ENCODE data around the gene SAP30L. TPM values are rescaled to one million over a fixed set of nuclear protein-coding genes. Genes with fewer than 3 reads are reported as not detected.

The SAP30L gene
- total and polyA plus RNA-seq, 2 of the 13 experiments (the other 11 are each of a cell fraction or from before 2014, with no cell fraction given), result 27.9 to 37.2 TPM

DNA sequence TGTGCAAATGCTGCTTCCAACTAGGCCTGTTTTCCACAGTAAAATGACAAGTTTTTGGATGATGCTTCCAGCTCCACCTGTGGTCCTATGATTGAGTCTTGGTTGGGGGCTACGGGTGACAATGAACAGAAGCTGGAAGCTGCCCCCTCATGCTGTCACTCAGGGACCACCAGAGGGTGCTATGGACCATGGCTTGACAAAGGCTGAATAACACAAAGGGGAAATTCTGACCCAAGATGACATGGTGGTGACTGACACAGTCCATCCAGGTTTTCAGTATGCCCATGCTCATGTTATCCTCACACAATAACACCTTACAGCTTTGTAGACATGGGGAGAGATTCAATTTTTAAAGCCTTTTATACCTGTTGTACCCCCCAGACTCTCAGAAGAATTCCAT is 23.9 kb upstream of the SAP30L start:
- intact Hi-C loops (cut with micrococcal nuclease; ENCODE audit: unreplicated experiment) (loop anchor here (1.0 to 2.0 kb wide), 4 partner anchors 23 to 189 kb away; partner anchors contain the start of gene SAP30L), in situ Hi-C loops (cut with HindIII; ENCODE audit: extremely low pct_ligation_motif_present, low pct_unique_long_range_greater_than_20kb) (no loop called here)
- Histone ChIP-seq H3K9ac (ENCODE audit: insufficient read depth, low read depth, low read length) (no peak overlapping the region), H3K27me3 (ENCODE audit: control insufficient read depth in 1 of 2, insufficient read depth in 2 of 2, low read length in 2 of 2) (no peaks in the 10 kb centered on the region), H3K79me2 (ENCODE audit: insufficient read depth, low read length) (no peaks in the 10 kb centered on the region), H3K27ac (ENCODE audit: extremely low read length, insufficient read depth, low read length) (no peak overlapping the region), H2AFZ (ENCODE audit: low read length) (no peak overlapping the region), H3K9me3 (ENCODE audit: low read length) (no peaks in the 10 kb centered on the region), H3K4me2 (ENCODE audit: low read depth, low read length) (no peak overlapping the region), H3K4me3 (replicated peaks in 1 of 3; ENCODE audit: insufficient read depth in 1 of 3, low read depth in 2 of 3, low read length in 3 of 3) (no peak overlapping the region), H3K36me3 (replicated peaks in 1 of 2; ENCODE audit: control insufficient read depth in 1 of 2, insufficient read depth in 2 of 2, low read length in 2 of 2) (no peaks in the 10 kb centered on the region; a peak in 1 of 5 replicates), H4K20me1 (ENCODE audit: insufficient read depth, low read length) (no peaks in the 10 kb centered on the region), H3K4me1 (ENCODE audit: insufficient read depth, low read length) (no peaks in the 10 kb centered on the region)
- DNase-seq (ENCODE audit: low spot score), result peak; percentile 53
- peak; percentile 53 for FAIRE-seq
- ATAC-seq, result peak; percentile 93
- 50% methylated on average over 1 of the region's 1 CpG for WGBS (ENCODE audit: low lambda C conversion rate)
- CTCF ChIA-PET (ENCODE audit: low intra/inter-chr PET ratio, low total read pairs), result interaction anchor here (0.6 to 1.9 kb wide), 4 partner anchors 46 to 218 kb away, joined by 3 to 8 read pairs (median 4); no protein-coding TSS in a partner anchor
- no TSS peak for BruUV-seq (replicated peaks)
- POLR2A ChIA-PET, result no interaction called here
- TF ChIP-seq, protein P1, sequence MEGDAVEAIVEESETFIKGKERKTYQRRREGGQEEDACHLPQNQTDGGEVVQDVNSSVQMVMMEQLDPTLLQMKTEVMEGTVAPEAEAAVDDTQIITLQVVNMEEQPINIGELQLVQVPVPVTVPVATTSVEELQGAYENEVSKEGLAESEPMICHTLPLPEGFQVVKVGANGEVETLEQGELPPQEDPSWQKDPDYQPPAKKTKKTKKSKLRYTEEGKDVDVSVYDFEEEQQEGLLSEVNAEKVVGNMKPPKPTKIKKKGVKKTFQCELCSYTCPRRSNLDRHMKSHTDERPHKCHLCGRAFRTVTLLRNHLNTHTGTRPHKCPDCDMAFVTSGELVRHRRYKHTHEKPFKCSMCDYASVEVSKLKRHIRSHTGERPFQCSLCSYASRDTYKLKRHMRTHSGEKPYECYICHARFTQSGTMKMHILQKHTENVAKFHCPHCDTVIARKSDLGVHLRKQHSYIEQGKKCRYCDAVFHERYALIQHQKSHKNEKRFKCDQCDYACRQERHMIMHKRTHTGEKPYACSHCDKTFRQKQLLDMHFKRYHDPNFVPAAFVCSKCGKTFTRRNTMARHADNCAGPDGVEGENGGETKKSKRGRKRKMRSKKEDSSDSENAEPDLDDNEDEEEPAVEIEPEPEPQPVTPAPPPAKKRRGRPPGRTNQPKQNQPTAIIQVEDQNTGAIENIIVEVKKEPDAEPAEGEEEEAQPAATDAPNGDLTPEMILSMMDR (CRISPR knock-in tag; IDR thresholded peaks at IDR 0.05), result peak; percentile 75
- TF ChIP-seq RAD21 (CRISPR knock-in tag; IDR thresholded peaks at IDR 0.05) (peak; percentile 62; the same call in 1 of the 2 replicates), STAG1 (CRISPR knock-in tag; IDR thresholded peaks at IDR 0.05) (peak; percentile 82), SMC3 (IDR thresholded peaks at IDR 0.05; ENCODE audit: low read length) (peak; percentile 74), KLF9 (CRISPR knock-in tag; IDR thresholded peaks at IDR 0.05; ENCODE audit: low read depth) (no peak), AGO1 (IDR thresholded peaks at IDR 0.05; ENCODE audit: low read depth, low read length, poor library complexity, severe bottlenecking) (no peak)
- TF ChIP-seq, protein P2, sequence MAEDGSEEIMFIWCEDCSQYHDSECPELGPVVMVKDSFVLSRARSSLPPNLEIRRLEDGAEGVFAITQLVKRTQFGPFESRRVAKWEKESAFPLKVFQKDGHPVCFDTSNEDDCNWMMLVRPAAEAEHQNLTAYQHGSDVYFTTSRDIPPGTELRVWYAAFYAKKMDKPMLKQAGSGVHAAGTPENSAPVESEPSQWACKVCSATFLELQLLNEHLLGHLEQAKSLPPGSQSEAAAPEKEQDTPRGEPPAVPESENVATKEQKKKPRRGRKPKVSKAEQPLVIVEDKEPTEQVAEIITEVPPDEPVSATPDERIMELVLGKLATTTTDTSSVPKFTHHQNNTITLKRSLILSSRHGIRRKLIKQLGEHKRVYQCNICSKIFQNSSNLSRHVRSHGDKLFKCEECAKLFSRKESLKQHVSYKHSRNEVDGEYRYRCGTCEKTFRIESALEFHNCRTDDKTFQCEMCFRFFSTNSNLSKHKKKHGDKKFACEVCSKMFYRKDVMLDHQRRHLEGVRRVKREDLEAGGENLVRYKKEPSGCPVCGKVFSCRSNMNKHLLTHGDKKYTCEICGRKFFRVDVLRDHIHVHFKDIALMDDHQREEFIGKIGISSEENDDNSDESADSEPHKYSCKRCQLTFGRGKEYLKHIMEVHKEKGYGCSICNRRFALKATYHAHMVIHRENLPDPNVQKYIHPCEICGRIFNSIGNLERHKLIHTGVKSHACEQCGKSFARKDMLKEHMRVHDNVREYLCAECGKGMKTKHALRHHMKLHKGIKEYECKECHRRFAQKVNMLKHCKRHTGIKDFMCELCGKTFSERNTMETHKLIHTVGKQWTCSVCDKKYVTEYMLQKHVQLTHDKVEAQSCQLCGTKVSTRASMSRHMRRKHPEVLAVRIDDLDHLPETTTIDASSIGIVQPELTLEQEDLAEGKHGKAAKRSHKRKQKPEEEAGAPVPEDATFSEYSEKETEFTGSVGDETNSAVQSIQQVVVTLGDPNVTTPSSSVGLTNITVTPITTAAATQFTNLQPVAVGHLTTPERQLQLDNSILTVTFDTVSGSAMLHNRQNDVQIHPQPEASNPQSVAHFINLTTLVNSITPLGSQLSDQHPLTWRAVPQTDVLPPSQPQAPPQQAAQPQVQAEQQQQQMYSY (CRISPR knock-in tag; IDR thresholded peaks at IDR 0.05), result 0 out of 2 replicates have a peak, but pooled peaks have one; percentile 55
- TF ChIP-seq, protein P3, sequence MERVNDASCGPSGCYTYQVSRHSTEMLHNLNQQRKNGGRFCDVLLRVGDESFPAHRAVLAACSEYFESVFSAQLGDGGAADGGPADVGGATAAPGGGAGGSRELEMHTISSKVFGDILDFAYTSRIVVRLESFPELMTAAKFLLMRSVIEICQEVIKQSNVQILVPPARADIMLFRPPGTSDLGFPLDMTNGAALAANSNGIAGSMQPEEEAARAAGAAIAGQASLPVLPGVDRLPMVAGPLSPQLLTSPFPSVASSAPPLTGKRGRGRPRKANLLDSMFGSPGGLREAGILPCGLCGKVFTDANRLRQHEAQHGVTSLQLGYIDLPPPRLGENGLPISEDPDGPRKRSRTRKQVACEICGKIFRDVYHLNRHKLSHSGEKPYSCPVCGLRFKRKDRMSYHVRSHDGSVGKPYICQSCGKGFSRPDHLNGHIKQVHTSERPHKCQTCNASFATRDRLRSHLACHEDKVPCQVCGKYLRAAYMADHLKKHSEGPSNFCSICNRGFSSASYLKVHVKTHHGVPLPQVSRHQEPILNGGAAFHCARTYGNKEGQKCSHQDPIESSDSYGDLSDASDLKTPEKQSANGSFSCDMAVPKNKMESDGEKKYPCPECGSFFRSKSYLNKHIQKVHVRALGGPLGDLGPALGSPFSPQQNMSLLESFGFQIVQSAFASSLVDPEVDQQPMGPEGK (CRISPR knock-in tag; IDR thresholded peaks at IDR 0.05), result peak; percentile 39
